ENCODE data around the gene TTF1. TPM values are rescaled to one million over a fixed set of nuclear protein-coding genes. Genes with fewer than 3 reads are reported as not detected.

The TTF1 gene
- total RNA-seq, 1 experiment from 2014 or later: 26.9 TPM

GRCh38 chr9:132413926-132414325, 7.3 kb upstream of the TTF1 start:
- Histone ChIP-seq H2AFZ (ENCODE audit: low read length) (no peak overlapping the region), H4K20me1 (ENCODE audit: control insufficient read depth, insufficient read depth, insufficient read length) (no peaks in the 10 kb centered on the region), H3K23ac (ENCODE audit: insufficient read length, low read depth, low read length) (no peak overlapping the region), H3K4ac (ENCODE audit: low read depth, low read length) (no peak overlapping the region), H2BK120ac (ENCODE audit: low read depth, low read length, poor library complexity, severe bottlenecking) (no peak overlapping the region), H3K4me2 (ENCODE audit: insufficient read depth, insufficient read length, low read length) (no peak overlapping the region), H3K27me3 (ENCODE audit: insufficient read depth, low read length) (no peaks in the 10 kb centered on the region; the same call in 1 of the 2 replicates), H2BK5ac (ENCODE audit: insufficient read length, low read length) (no peak overlapping the region), H3K79me1 (ENCODE audit: insufficient read depth, low read depth, low read length, poor library complexity, severe bottlenecking) (no peaks in the 10 kb centered on the region), H2BK20ac (ENCODE audit: low read depth, low read length, poor library complexity, severe bottlenecking) (no peak overlapping the region), H4K8ac (replicated peaks; ENCODE audit: insufficient read length, low read depth, low read length) (no peak overlapping the region), H3K79me2 (ENCODE audit: insufficient read depth, low read length) (no peaks in the 10 kb centered on the region), H3K9ac (ENCODE audit: extremely low read depth, insufficient read length, low read length) (no peak overlapping the region), H3K27ac (ENCODE audit: insufficient read length, low read depth, low read length) (no peak overlapping the region), H4K5ac (ENCODE audit: insufficient read length, low read depth, low read length) (no peak overlapping the region), H3K14ac (ENCODE audit: insufficient read depth, low read length) (no peak overlapping the region), H3K4me1 (ENCODE audit: insufficient read depth, low read length) (no peaks in the 10 kb centered on the region), H2AK5ac (ENCODE audit: insufficient read length, low read length) (no peak overlapping the region), H3K23me2 (ENCODE audit: insufficient read length, low read depth, low read length, poor library complexity, severe bottlenecking) (peaks cover 14% of the 10 kb centered on the region), H3T11ph (ENCODE audit: low read length) (no peak overlapping the region), H3K56ac (ENCODE audit: insufficient read length, low read depth, low read length) (no peak overlapping the region), H2BK12ac (ENCODE audit: insufficient read length, low read depth, low read length) (no peak overlapping the region), H3K9me3 (ENCODE audit: control insufficient read depth, low read depth, low read length) (no peaks in the 10 kb centered on the region), H4K91ac (ENCODE audit: insufficient read length, low read depth, low read length) (no peak overlapping the region), H2BK15ac (ENCODE audit: low read depth, low read length) (no peak overlapping the region), H3K18ac (ENCODE audit: insufficient read length, low read depth, low read length) (no peak overlapping the region)
- Mint-ChIP-seq H3K27me3 (ENCODE audit: low read depth) (peaks cover 45% of the 10 kb centered on the region), H3K9me3 (no peaks in the 10 kb centered on the region; a peak in 1 of 5 replicates), H3K4me3 (no peak overlapping the region), H3K4me1 (peaks cover 29 to 40% of the 10 kb centered on the region in 2 experiments), H3K36me3 (ENCODE audit: insufficient read depth in 1 of 3, low read depth in 3 of 3) (no peaks in the 10 kb centered on the region; a peak in 1 of 7 replicates), H3K27ac (no peak overlapping the region)
- no CpG with 5 or more reads among the region's 5 CpGs for WGBS (ENCODE audit: extremely low coverage, insufficient read length, low lambda C conversion rate)
- TF ChIP-seq, protein P1, sequence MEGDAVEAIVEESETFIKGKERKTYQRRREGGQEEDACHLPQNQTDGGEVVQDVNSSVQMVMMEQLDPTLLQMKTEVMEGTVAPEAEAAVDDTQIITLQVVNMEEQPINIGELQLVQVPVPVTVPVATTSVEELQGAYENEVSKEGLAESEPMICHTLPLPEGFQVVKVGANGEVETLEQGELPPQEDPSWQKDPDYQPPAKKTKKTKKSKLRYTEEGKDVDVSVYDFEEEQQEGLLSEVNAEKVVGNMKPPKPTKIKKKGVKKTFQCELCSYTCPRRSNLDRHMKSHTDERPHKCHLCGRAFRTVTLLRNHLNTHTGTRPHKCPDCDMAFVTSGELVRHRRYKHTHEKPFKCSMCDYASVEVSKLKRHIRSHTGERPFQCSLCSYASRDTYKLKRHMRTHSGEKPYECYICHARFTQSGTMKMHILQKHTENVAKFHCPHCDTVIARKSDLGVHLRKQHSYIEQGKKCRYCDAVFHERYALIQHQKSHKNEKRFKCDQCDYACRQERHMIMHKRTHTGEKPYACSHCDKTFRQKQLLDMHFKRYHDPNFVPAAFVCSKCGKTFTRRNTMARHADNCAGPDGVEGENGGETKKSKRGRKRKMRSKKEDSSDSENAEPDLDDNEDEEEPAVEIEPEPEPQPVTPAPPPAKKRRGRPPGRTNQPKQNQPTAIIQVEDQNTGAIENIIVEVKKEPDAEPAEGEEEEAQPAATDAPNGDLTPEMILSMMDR (conservative IDR thresholded peaks at IDR 0.05): no peak
- no peak for DNase-seq
